Renal cortex interstitium (tissue), 15 donors: ENCODE data around the gene KRTAP21-1. TPM values are rescaled to one million over a fixed set of nuclear protein-coding genes. Genes with fewer than 3 reads are reported as not detected.
"Not testable (repeated sequence)": the region's sequence is repeated elsewhere in the genome, so short reads cannot be mapped to it uniquely, and the experiment has no call there.

Experiments used
- DNase-seq, 11 donors: peaks; one replicate each; pipeline ENCODE4 v3.0.0-alpha.2; 2013; ENCODE audit warnings: low read depth in 9 of 11, low spot score in 4 of 11; ENCODE audit errors: extremely low read depth in 1 of 11
- long read RNA-seq, 16 experiments: transcript quantifications; one replicate each; lab custom pipeline, GENCODE V29; 2026
- polyA plus RNA-seq, 3 donors: library from polyadenylated mRNA; unstranded; fragments of 120-200 nt; gene quantifications; one replicate each; pipeline ENCODE4 v1.2.1, GENCODE V29; 2013; ENCODE audit not compliant: insufficient read length in 3 of 3

Gene KRTAP21-1
- not detected for polyA plus RNA-seq
- long read RNA-seq, donor 1 = 0 reads
- long read RNA-seq, donor 2 = 0 reads
- long read RNA-seq, donor 3 = 0 reads
- long read RNA-seq, donor 4 = 0 reads
- long read RNA-seq, donor 5 = 0 reads
- long read RNA-seq, donor 6 = 0 reads
- long read RNA-seq, donor 7 = 0 reads
- long read RNA-seq, donor 8 = 0 reads
- long read RNA-seq, donor 9 = 0 reads
- long read RNA-seq, donor 10 = 0 reads
- long read RNA-seq, donor 11 = 0 reads
- long read RNA-seq, donor 12 = 0 reads
- long read RNA-seq, donor 13 = 0 reads
- long read RNA-seq, donor 14 = 0 reads
- long read RNA-seq, donor 15 = 0 reads
- long read RNA-seq, donor 16 = 0 reads

DNA sequence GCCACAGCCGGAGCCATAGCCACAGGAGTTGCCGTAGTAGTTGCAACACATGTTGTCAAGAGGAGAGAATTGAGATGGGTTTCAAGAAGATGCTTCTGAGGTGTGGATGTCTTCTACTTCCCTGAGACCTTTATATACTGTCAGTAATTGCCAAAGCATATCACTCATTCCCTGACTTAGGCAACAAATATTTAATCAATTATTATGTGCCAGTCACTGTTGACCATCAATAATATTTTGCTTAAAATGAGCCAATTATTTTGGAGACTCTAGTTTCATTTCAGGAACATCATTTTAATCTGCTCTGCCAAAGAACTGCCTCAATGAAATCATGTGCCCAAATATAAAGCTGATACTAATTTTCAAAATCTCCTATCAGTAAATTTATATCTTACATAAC lies at the start of gene KRTAP21-1:
KRTAP21-1 (minus strand) TSS at position 101 of the 400 bp plus-strand sequence; CDS start at position 51, 50 bp downstream.
- DNase-seq = not testable (repeated sequence)

DNA sequence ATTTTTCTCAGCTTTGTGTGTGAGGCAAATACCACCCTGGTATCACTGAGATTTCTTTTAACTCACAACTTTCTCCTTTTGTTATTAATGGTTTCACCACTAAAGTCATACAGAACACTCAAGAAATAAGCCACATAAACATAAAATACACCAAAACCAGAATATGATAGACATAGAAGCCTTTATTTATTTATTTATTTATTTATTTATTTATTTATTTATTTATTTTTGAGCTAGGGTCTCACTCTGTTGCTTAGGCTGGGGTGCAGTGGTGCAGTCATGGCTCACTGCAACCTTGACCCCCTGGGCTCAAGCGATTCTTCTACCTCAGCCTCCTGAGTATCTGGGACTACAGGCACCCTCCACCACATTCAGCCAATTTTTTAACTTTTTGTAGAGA lies 45.4 kb upstream of the KRTAP21-1 start:
- no peak for DNase-seq

DNA sequence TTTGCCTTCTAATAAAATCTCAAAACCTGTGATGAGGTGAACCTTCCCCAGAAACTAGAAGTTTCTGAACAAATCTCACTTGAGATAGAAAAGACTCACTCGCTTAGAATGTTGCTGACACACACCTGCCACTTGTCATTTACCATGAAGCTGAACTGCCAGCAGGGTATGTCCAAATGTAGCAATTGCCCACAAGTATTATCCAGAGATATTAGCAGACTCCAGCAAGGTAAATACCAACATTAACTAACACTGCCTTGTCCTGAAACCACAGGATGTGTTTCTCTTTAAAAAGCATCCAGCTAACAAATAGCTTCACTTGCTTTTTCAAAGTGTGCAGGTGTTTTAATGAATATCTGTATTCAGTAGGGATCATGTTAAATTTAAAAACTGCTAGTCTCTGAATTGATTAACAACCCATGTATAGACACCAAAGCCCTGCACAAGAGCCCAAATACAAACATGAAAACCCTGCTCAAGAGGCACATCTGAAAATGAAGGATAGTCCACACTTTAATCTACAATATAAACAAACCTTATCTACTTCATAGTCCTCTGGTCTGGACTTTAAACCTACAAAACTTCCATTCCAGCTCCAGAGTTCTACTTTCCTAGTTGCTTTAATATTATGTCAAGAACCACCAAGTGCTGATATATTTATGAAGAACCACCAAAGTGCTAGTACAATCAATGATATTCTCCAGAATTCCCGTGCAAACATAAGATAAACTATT lies 38.5 kb upstream of the KRTAP21-1 start:
- no peak for DNase-seq

GRCh38 chr21:30779249-30779648 lies 24.0 kb upstream of the KRTAP21-1 start:
- no peak for DNase-seq

- no peak for DNase-seq
These were observed 14.7 kb upstream of the KRTAP21-1 start for GRCh38 chr21:30769724-30770431.

DNA sequence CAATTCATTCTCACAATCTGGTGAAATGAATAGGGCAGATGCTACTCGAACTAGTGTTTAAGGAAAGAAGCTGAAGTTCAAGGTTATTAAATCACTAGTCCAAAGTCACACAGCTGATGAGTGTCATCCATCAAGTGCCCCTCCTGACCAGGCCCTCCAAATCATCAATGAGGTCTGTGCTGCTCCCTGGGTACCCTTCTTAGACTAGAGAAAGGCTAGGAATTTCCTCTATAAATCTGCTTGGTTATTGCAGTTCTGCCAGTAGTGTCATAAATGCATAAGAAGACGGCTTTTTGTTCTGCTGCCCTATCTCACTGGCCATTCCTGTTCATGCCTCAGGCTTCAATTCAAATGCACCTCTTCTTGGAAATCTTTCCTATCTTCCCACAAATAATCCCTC lies 5.5 kb upstream of the KRTAP21-1 start:
- DNase-seq = no peak

GRCh38 chr21:30758306-30758705 lies 3.1 kb upstream of the KRTAP21-1 start:
- no peak for DNase-seq

- DNase-seq = no peak
These were observed 8.1 kb downstream of the KRTAP21-1 start, which contains the start of gene KRTAP21-2 for GRCh38 chr21:30747159-30747558. KRTAP21-2 (minus strand) TSS chr21:30747259; CDS start chr21:30747202, 57 bp downstream.

- no peak for DNase-seq
These were observed 14.8 kb downstream of the KRTAP21-1 start for GRCh38 chr21:30740462-30740861.

- DNase-seq = no peak
These were observed 22.2 kb downstream of the KRTAP21-1 start for GRCh38 chr21:30733026-30733425.

DNA sequence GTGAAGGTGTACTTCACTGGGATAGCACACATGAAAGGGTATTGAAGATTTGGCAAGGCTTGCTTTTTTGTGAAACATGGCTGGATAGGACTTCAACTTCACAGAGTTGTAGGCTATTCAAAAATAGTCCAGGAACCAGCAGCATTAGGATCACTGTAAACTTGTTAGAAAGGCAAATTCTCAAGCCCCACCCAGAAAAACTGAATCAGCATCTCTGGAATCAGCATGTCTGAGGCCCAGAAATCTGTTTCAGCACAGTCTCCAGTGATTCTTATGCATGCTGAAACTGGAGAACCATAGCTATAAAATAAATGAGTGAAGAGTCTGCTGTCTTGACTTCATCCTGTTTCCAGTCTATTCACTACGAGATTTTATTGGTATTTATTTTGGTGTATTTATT lies 28.5 kb downstream of the KRTAP21-1 start:
- no peak for DNase-seq

DNA sequence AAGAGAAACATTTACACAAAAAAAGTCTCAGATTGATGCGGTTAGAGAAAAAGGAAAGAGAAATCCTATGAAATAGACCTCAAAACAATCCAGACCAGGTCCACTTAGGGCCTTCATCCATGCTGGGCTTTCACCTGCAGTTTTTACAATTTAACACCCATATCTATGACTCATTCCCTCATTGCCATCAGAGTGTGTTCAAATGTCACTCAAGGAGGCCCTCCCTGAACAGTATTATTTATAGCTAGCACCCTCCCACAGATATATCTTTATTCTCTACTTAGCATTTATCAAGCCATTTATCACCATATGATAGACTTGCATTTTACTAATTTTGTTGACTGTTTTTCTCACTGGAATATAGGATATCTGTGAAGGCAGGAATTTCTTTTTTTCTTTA lies 35.8 kb downstream of the KRTAP21-1 start:
- no peak for DNase-seq

GRCh38 chr21:30718239-30718909 lies 36.9 kb downstream of the KRTAP21-1 start, which contains the start of gene KRTAP21-3:
KRTAP21-3 (minus strand) TSS chr21:30718777; CDS start chr21:30718759, 18 bp downstream.
- no peak for DNase-seq

DNA sequence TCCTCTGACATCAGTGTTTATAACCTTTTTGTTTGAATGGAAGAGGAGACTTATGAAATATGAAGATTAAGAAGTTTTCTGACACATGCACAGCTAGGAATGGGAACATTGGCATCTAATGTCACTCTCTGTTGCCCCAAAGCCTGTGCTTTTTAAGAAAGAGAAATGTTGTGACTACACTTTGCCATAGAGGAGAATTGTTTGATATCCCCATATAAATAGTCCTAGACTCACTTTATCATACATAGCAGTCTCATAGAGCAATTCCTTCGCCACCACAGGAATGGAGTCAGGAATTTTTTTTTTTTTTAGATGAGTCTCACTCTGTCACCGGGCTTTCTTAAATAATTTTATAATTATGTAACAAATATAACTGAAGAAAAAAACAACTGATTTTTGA lies 38.1 kb downstream of the KRTAP21-1 start:
- no peak for DNase-seq

GRCh38 chr21:30714946-30715345 lies 40.3 kb downstream of the KRTAP21-1 start:
- no peak for DNase-seq

DNA sequence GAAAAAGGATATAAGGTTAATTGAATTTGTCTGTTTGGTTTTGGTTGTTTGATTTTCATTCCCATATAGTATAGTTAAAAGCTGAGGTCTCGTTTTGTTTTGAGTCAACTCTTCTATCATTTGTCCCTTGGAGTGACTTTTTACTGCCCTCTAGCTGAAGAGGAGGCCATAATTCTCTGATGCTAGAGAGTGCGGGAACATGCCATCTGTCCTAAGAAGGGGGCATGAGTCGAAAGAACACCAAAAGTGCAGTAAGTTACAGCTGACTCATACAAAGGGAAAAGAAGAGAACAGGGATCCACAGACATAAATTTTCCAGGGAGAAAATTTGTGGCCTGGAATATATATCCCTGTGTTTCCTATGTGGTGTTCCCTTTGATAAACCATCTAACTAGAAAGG lies 40.8 kb downstream of the KRTAP21-1 start:
- DNase-seq = no peak

DNA sequence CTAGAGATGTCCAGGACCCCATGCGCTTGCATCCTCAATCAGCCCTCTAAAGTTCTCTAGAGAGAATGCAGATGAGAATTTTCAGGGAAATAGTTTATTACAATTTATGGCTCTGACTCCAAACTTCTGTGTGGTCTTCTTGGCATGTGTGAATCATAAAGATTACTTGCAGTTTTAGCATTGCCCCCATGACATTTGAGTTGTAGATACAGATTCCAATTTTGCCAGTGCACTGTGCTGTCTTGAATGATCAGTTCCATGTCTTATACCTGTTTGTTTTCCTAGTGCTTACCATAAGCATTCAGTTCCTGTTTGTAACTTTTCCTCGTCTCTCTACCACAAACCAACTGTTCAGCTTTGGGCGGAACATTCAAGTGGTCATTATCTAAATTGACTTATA lies 41.5 kb downstream of the KRTAP21-1 start:
- no peak for DNase-seq

DNA sequence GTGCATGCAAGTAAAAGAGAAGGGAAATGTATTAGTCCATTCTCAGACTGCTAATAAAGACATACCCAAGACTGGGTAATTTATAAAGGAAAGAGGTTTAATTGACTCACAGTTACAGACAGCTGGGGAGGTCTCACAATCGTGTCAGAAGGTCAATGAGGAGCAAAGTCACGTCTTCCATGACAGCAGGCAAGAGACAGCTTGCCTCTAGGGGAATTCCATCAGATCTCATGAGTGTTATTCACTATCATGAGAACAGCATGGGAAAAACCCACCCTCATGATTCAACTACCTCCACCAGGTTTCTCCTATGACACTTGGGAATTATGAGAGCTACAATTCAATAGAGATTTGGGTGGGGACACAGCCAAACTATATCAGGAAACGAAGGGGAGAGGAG lies 44.7 kb downstream of the KRTAP21-1 start:
- no peak for DNase-seq

- no peak for DNase-seq
These were observed 47.8 kb downstream of the KRTAP21-1 start for GRCh38 chr21:30707409-30707808.
